Putamen (tissue), 1 donor: Measurements from ENCODE around the gene PTPRT.
A peak's percentile ranks its signal among the peaks of the same experiment; 100 is the strongest.
"Not testable (repeated sequence)": the region's sequence is repeated elsewhere in the genome, so short reads cannot be mapped to it uniquely, and the experiment has no call there.

Experiments
- DNase-seq: peaks from one replicate; pipeline ENCODE4 v3.0.0-alpha.2; 2016; ENCODE audit warnings: low spot score

The PTPRT gene

GRCh38 chr20:43187476-43188233 lies 2.1 kb downstream of the PTPRT start:
- peak; percentile 61 for DNase-seq

GRCh38 chr20:43186312-43186711 lies 3.4 kb downstream of the PTPRT start:
- no peak for DNase-seq

- no peak for DNase-seq
Measured at GRCh38 chr20:43185901-43186300, 3.8 kb downstream of the PTPRT start.

- DNase-seq = no peak
Measured at GRCh38 chr20:43183536-43184070, 6.1 kb downstream of the PTPRT start.

- no peak for DNase-seq
Measured at GRCh38 chr20:43178080-43178479, 11.6 kb downstream of the PTPRT start.

- DNase-seq = no peak
Measured at GRCh38 chr20:43176726-43177125, 13.0 kb downstream of the PTPRT start.

- DNase-seq = no peak
Measured at GRCh38 chr20:43171930-43172329, 17.8 kb downstream of the PTPRT start.

- no peak for DNase-seq
Measured at GRCh38 chr20:43170771-43171170, 18.9 kb downstream of the PTPRT start.

- no peak for DNase-seq
Measured at GRCh38 chr20:43167615-43168014, 22.1 kb downstream of the PTPRT start.

GRCh38 chr20:43167021-43167420 lies 22.7 kb downstream of the PTPRT start:
- no peak for DNase-seq

- no peak for DNase-seq
Measured at GRCh38 chr20:43165611-43166010, 24.1 kb downstream of the PTPRT start.

- not testable (repeated sequence) for DNase-seq
Measured at GRCh38 chr20:43164736-43165135, 25.0 kb downstream of the PTPRT start.

- no peak for DNase-seq
Measured at GRCh38 chr20:43161716-43162115, 28.0 kb downstream of the PTPRT start.

- no peak for DNase-seq
Measured at GRCh38 chr20:43160941-43161340, 28.8 kb downstream of the PTPRT start.

GRCh38 chr20:43159994-43160393 lies 29.7 kb downstream of the PTPRT start:
- DNase-seq = no peak

- no peak for DNase-seq
Measured at GRCh38 chr20:43155366-43156100, 34.2 kb downstream of the PTPRT start.

GRCh38 chr20:43151901-43152300 lies 37.8 kb downstream of the PTPRT start:
- no peak for DNase-seq

GRCh38 chr20:43151256-43151655 lies 38.5 kb downstream of the PTPRT start:
- no peak for DNase-seq

GRCh38 chr20:43140726-43141125 lies 49.0 kb downstream of the PTPRT start:
- DNase-seq = no peak

GRCh38 chr20:43138061-43138770 lies 51.5 kb downstream of the PTPRT start:
- no peak for DNase-seq

- no peak for DNase-seq
Measured at GRCh38 chr20:43137160-43137559, 52.5 kb downstream of the PTPRT start.

- DNase-seq = peak; percentile 34
Measured at GRCh38 chr20:43124241-43124640, 65.5 kb downstream of the PTPRT start.

- DNase-seq = no peak
Measured at GRCh38 chr20:43123180-43123579, 66.5 kb downstream of the PTPRT start.
